MM.1S (cell line): ENCODE data around the gene IFT80.

Source experiments
- EZH2 ChIP-seq: fragments of 300-600 bp; sonication (generic); optimal IDR thresholded peaks from 2 replicates; pipeline ENCODE3; 2017; ENCODE audit warnings: low read depth, mild to moderate bottlenecking, antibody characterized with exemption, low read length, mixed read lengths
- TF ChIP-seq, protein P1 (sequence below): fragments of 300-600 bp; sonication (generic); IDR thresholded peaks from 2 replicates; pipeline ENCODE4 v1.5.1; 2016; ENCODE audit warnings: antibody characterized with exemption, low read length, mixed read lengths

DNA sequence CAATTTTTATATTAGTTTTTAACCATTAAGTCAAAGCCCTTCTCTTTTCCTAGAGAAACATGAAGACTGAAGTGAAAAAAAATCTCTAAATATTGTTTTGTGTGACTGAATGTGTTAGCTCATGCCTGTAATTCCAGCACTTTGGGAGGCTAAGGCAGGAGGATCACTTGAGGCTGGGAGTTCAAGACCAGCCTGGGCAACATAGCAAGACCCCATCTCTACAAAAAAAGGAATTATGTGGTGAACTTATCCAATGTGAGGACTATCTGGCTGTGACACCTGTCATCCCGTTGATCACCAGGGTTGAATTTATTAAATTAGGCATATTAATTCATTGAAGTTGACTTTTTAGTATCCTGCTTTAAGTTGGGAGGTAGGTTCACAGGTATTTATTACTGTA lies 13.5 kb upstream of the IFT80 start:
- TF ChIP-seq, protein P1, sequence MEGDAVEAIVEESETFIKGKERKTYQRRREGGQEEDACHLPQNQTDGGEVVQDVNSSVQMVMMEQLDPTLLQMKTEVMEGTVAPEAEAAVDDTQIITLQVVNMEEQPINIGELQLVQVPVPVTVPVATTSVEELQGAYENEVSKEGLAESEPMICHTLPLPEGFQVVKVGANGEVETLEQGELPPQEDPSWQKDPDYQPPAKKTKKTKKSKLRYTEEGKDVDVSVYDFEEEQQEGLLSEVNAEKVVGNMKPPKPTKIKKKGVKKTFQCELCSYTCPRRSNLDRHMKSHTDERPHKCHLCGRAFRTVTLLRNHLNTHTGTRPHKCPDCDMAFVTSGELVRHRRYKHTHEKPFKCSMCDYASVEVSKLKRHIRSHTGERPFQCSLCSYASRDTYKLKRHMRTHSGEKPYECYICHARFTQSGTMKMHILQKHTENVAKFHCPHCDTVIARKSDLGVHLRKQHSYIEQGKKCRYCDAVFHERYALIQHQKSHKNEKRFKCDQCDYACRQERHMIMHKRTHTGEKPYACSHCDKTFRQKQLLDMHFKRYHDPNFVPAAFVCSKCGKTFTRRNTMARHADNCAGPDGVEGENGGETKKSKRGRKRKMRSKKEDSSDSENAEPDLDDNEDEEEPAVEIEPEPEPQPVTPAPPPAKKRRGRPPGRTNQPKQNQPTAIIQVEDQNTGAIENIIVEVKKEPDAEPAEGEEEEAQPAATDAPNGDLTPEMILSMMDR: no peak
- no peak for TF ChIP-seq EZH2
